NT2/D1 (cell line): ENCODE data around the gene EFCAB6.

ENCODE experiments used
- SUZ12 ChIP-seq: IDR thresholded peaks from 2 replicates; pipeline ENCODE4 v1.6.1; 2011; ENCODE audit not compliant: insufficient read length, insufficient read depth; ENCODE audit errors: extremely low read depth
- YY1 ChIP-seq: IDR thresholded peaks from 2 replicates; pipeline ENCODE4 v1.6.1; 2011; ENCODE audit not compliant: insufficient read length, insufficient read depth
- ZNF274 ChIP-seq: IDR thresholded peaks from 2 replicates; pipeline ENCODE4 v1.6.1; 2011; ENCODE audit warnings: mild to moderate bottlenecking, low read depth, low read length

- TF ChIP-seq YY1 (no peak), ZNF274 (no peak), SUZ12 (no peak)
These were observed 282.2 kb downstream of the EFCAB6 start for GRCh38 chr22:43529934-43530333.
